CD4-positive, alpha-beta memory T cell (primary cell): ENCODE data around the gene MRPL14. TPM values are rescaled to one million over a fixed set of nuclear protein-coding genes. Genes with fewer than 3 reads are reported as not detected.
A peak's percentile ranks its signal among the peaks of the same experiment; 100 is the strongest.

ENCODE experiments used
- CTCF ChIA-PET: fragments of 350-600 bp; sonication (Branson Sonifier 250); formaldehyde crosslinking; loops from one replicate; lab custom pipeline; 2021; ENCODE audit warnings: inconsistent platforms; ENCODE audit not compliant: partially characterized antibody; lab: Charles Lee
- POLR2A ChIA-PET: fragments of 350-600 bp; sonication (Branson Sonifier 250); formaldehyde crosslinking; loops from one replicate; lab custom pipeline; 2021; ENCODE audit not compliant: partially characterized antibody; lab: Charles Lee
- DNase-seq, 5 donors: peaks; one replicate each; pipeline versions ENCODE4 v3.0.0 to v3.0.0-alpha.2; 2020 to 2022; ENCODE audit warnings: mixed read lengths in 1 of 5
- H3K27ac ChIP-seq: one replicate; pipeline ENCODE4 v1.7.0; 2013; ENCODE audit warnings: low read depth, low read length
- H3K27me3 ChIP-seq: 2 replicates; pipeline ENCODE4 v1.7.0; 2013; ENCODE audit warnings: mild to moderate bottlenecking, low read length, moderate library complexity; ENCODE audit not compliant: insufficient read depth
- H3K36me3 ChIP-seq: 2 replicates; pipeline ENCODE4 v1.7.0; 2013; ENCODE audit warnings: mild to moderate bottlenecking, low read length, moderate library complexity; ENCODE audit not compliant: insufficient read depth
- H3K4me1 ChIP-seq: 2 replicates; pipeline ENCODE4 v1.7.0; 2013; ENCODE audit warnings: mild to moderate bottlenecking, low read length, moderate library complexity; ENCODE audit not compliant: insufficient read depth
- H3K4me3 ChIP-seq, 2 donors: one replicate each; pipeline ENCODE4 v1.7.0; 2013; ENCODE audit warnings: low read length in 2 of 2, mild to moderate bottlenecking in 1 of 2
- H3K9me3 ChIP-seq, 2 donors: one replicate each; pipeline ENCODE4 v1.7.0; 2013; ENCODE audit warnings: low read length in 2 of 2, control low read depth in 1 of 2; ENCODE audit not compliant: control insufficient read depth in 1 of 2
- H3K27ac Mint-ChIP-seq, 7 donors: one replicate each; pipeline ENCODE4 v1.8.0; 2020 to 2021; ENCODE audit warnings: mixed read lengths in 7 of 7, mild to moderate bottlenecking in 6 of 7, inconsistent platforms in 3 of 7, moderate library complexity in 3 of 7
- H3K27me3 Mint-ChIP-seq, 2 donors: one replicate each; pipeline ENCODE4 v1.8.0; 2020 to 2021; ENCODE audit warnings: mixed read lengths in 2 of 2
- H3K36me3 Mint-ChIP-seq, 2 donors: one replicate each; pipeline ENCODE4 v1.8.0; 2020 to 2021; ENCODE audit warnings: mixed read lengths in 2 of 2, inconsistent platforms in 1 of 2, mild to moderate bottlenecking in 1 of 2
- H3K4me1 Mint-ChIP-seq, 4 donors: one replicate each; pipeline ENCODE4 v1.8.0; 2020 to 2021; ENCODE audit warnings: mixed read lengths in 4 of 4, mild to moderate bottlenecking in 1 of 4
- H3K4me3 Mint-ChIP-seq, 8 donors: one replicate each; pipeline ENCODE4 v1.8.0; 2020 to 2021; ENCODE audit warnings: mixed read lengths in 8 of 8, mild to moderate bottlenecking in 7 of 8, moderate library complexity in 6 of 8, inconsistent platforms in 3 of 8
- H3K9me3 Mint-ChIP-seq, 8 donors: one replicate each; pipeline ENCODE4 v1.8.0; 2020 to 2021; ENCODE audit warnings: mixed read lengths in 8 of 8, mild to moderate bottlenecking in 5 of 8, inconsistent platforms in 3 of 8, moderate library complexity in 1 of 8
- intact Hi-C: fragments of 100-400 bp; cut with micrococcal nuclease; formaldehyde crosslinking; loops from one replicate; pipeline ENCODE4 v1.15.1; 2023
- polyA plus RNA-seq, 2 donors: library from polyadenylated mRNA; unstranded; fragments of 300-500 nt; fragmentation: Illumina TruSeq; gene quantifications; one replicate each; pipeline ENCODE4 v1.2.3, GENCODE V29; 2021
- total RNA-seq, 2 experiments: library from RNA; stranded (reverse); gene quantifications; one replicate each; pipeline ENCODE4 v1.2.3, GENCODE V29; 2021

The MRPL14 gene
- total and polyA plus RNA-seq, 4 experiments from 2014 or later = 21.7 to 123 (median 63.4) TPM

DNA sequence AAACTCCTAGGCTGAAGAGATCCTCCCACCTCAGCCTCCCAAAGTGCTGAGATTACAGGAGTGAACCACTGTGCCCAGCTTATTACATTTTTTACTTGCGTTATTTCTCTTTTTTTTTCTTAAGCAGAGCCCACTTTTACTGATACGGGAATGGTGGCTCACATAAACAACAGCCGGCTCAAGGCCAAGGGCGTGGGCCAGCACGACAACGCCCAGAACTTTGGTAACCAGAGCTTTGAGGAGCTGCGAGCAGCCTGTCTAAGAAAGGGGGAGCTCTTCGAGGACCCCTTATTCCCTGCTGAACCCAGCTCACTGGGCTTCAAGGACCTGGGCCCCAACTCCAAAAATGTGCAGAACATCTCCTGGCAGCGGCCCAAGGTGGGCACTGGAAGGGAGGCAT, 41.9 kb upstream of the MRPL14 start:
- no peaks in the 10 kb centered on the region for H3K27me3 ChIP-seq
- H3K27ac ChIP-seq = no peak overlapping the region
- H3K9me3 Mint-ChIP-seq = no peaks in the 10 kb centered on the region
- ChIA-PET CTCF (interaction anchor here (1.1 to 1.8 kb wide), 7 partner anchors 13 to 170 kb away, joined by 3 to 7 read pairs (median 4); no protein-coding TSS in a partner anchor), POLR2A (no interaction called here)
- peaks cover 15 to 37% of the 10 kb centered on the region in 2 donors for H3K27me3 Mint-ChIP-seq
- no peak overlapping the region for H3K27ac Mint-ChIP-seq
- H3K36me3 ChIP-seq = no peaks in the 10 kb centered on the region
- no peak overlapping the region for H3K4me3 ChIP-seq
- intact Hi-C loops = no loop called here
- no peaks in the 10 kb centered on the region for H3K36me3 Mint-ChIP-seq
- no peak overlapping the region for H3K4me3 Mint-ChIP-seq
- H3K4me1 Mint-ChIP-seq = no peaks in the 10 kb centered on the region
- H3K4me1 ChIP-seq = no peaks in the 10 kb centered on the region
- H3K9me3 ChIP-seq = no peaks in the 10 kb centered on the region
- no peak for DNase-seq

DNA sequence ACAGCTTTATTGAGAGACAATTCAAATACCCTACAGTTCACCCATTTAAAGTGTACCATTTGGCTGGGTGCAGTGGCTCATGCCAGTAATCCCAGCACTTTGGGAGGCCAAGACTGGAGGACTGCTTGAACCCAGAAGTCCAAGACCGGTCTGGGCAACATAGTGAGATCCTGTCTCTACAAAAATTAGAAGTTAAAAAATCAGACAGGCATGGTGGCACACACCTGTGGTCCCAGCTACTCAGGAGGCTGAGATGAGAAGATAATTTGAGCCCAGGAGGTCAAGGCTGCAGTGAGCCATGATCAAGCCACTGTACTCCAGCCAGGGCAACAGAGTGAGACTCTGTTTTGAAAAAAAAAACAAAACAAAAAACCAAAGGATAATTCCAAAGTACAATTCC, 40.3 kb upstream of the MRPL14 start:
- Mint-ChIP-seq H3K4me1 (no peaks in the 10 kb centered on the region), H3K27ac (no peak overlapping the region), H3K4me3 (no peak overlapping the region), H3K27me3 (peaks cover 16 to 40% of the 10 kb centered on the region in 2 donors), H3K36me3 (no peaks in the 10 kb centered on the region), H3K9me3 (no peaks in the 10 kb centered on the region)
- DNase-seq = no peak
- ChIA-PET CTCF (interaction anchor here (1.8 kb wide), 1 partner anchor 74 kb away, joined by 4 read pairs; no protein-coding TSS in a partner anchor), POLR2A (no interaction called here)
- H3K27ac ChIP-seq = no peak overlapping the region
- H3K4me3 ChIP-seq = no peak overlapping the region
- no peaks in the 10 kb centered on the region for H3K4me1 ChIP-seq
- H3K27me3 ChIP-seq = no peaks in the 10 kb centered on the region
- intact Hi-C loops = no loop called here
- H3K9me3 ChIP-seq = no peaks in the 10 kb centered on the region
- no peaks in the 10 kb centered on the region for H3K36me3 ChIP-seq

DNA sequence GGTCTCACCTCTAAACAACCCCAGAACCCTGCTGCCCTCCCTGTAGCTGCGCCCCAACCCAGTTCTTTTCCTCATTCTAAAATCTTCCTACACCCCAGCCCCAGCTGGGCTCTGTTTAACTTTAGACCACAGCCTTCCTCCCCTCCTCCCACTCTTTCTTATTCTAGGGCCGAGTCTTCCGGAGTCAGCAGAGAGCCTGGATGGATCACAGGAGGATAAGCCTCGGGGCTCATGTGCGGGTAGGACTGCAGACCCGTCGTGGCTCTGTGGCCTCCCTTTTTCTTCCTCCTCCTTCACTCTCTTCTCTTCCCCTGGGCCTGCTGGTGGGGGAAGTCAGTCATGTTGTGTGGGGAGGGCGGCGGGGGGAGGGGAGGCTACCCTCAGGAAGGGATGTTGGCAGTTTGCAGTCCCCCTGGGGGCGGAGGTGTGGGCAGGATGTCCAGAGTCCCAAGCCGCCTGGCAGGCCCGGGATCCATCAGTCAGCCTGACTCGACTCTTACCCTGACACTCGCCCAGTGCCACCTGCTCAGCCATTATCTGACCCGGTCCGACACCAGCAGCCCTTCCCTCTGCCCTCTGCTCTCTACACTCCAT, 39.4 kb upstream of the MRPL14 start:
- Mint-ChIP-seq H3K27me3 (peaks cover 16 to 35% of the 10 kb centered on the region in 2 donors), H3K9me3 (no peaks in the 10 kb centered on the region), H3K36me3 (no peaks in the 10 kb centered on the region), H3K4me3 (no peak overlapping the region), H3K27ac (peak overlapping the region in 2 of 7 donors; percentile 48 to 82), H3K4me1 (no peaks in the 10 kb centered on the region)
- Histone ChIP-seq H3K9me3 (no peaks in the 10 kb centered on the region), H3K4me1 (no peaks in the 10 kb centered on the region), H3K4me3 (no peak overlapping the region), H3K27me3 (no peaks in the 10 kb centered on the region), H3K36me3 (no peaks in the 10 kb centered on the region), H3K27ac (no peak overlapping the region)
- POLR2A ChIA-PET = no interaction called here
- CTCF ChIA-PET = interaction anchor here (1.8 kb wide), 1 partner anchor 75 kb away, joined by 4 read pairs; no protein-coding TSS in a partner anchor
- DNase-seq = no peak
- intact Hi-C loops = no loop called here

DNA sequence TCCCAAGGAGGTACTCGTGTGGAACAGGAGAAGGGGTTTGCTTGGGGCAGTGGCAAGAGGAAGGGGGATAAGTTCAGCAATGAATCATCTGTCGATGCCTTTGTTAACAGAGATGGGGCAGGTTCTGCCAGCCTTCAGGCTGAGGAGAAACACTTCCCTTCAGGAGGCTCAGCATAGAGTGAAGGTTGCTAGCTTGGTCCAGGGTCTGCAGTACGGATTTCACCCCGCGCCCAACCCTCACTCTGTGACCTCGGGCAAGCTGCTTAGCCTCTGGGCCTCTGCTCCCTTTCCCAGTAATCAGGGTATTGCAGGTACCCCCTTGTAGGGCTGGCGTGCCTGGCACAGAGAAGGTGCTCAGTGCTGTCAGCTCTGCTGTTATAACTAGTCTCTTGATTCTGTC, 38.9 kb upstream of the MRPL14 start:
- intact Hi-C loops = no loop called here
- Mint-ChIP-seq H3K27ac (peak overlapping the region in 2 of 7 donors; percentile 20 to 48), H3K36me3 (no peaks in the 10 kb centered on the region), H3K27me3 (peaks cover 16 to 33% of the 10 kb centered on the region in 2 donors), H3K9me3 (no peaks in the 10 kb centered on the region), H3K4me3 (no peak overlapping the region), H3K4me1 (no peaks in the 10 kb centered on the region)
- H3K27ac ChIP-seq = no peak overlapping the region
- DNase-seq = no peak
- H3K9me3 ChIP-seq = no peaks in the 10 kb centered on the region
- ChIA-PET POLR2A (no interaction called here), CTCF (no interaction called here)
- H3K36me3 ChIP-seq = no peaks in the 10 kb centered on the region
- H3K27me3 ChIP-seq = no peaks in the 10 kb centered on the region
- no peak overlapping the region for H3K4me3 ChIP-seq
- H3K4me1 ChIP-seq = no peaks in the 10 kb centered on the region

DNA sequence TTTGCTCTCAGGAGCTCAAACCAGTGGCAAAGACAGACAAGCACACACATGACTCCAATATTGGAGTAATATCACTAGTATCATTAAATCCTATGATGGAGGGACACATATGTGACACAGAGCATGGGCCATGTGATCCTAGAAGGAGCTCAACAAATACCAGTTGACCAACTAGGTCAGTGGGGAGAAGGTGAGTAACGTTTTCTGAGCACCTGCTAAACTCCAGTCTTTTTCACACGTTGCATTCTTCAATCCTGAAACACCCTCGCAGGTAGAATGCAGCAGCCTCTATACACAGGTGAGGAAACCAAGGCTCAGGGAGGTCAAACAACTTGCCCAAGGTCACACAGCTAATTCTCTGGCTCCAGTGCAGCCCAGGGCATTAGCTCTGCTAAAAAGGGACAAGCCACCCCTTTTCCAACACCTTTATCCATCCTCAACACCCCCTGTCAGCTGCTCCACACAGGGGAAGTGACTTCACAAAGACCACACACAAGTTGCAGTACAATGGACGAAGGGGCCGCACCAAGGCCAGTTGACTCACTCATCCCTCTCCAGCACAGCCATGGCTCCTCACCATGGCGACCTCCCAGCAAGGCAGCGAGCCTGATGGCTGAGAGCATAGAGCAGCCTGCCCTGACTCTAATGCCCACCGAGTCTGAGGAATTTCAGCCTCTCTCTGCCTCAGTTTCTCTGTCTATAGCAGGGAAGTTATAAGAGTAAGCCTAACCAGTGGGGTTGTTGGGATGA, 35.8 kb upstream of the MRPL14 start:
- no peak overlapping the region for H3K4me3 Mint-ChIP-seq
- no peaks in the 10 kb centered on the region for H3K27me3 ChIP-seq
- peaks cover 16 to 30% of the 10 kb centered on the region in 2 donors for H3K27me3 Mint-ChIP-seq
- H3K36me3 Mint-ChIP-seq = no peaks in the 10 kb centered on the region
- H3K9me3 ChIP-seq = no peaks in the 10 kb centered on the region
- H3K27ac Mint-ChIP-seq = no peak overlapping the region
- no peak overlapping the region for H3K4me3 ChIP-seq
- H3K36me3 ChIP-seq = no peaks in the 10 kb centered on the region
- no peaks in the 10 kb centered on the region for H3K9me3 Mint-ChIP-seq
- DNase-seq = no peak
- ChIA-PET CTCF (interaction anchor here (0.5 to 4.6 kb wide), 3 partner anchors 10 to 130 kb away, joined by 3 to 21 read pairs (median 3); no protein-coding TSS in a partner anchor), POLR2A (no interaction called here)
- no peak overlapping the region for H3K27ac ChIP-seq
- H3K4me1 Mint-ChIP-seq = no peaks in the 10 kb centered on the region
- intact Hi-C loops = no loop called here
- no peaks in the 10 kb centered on the region for H3K4me1 ChIP-seq

DNA sequence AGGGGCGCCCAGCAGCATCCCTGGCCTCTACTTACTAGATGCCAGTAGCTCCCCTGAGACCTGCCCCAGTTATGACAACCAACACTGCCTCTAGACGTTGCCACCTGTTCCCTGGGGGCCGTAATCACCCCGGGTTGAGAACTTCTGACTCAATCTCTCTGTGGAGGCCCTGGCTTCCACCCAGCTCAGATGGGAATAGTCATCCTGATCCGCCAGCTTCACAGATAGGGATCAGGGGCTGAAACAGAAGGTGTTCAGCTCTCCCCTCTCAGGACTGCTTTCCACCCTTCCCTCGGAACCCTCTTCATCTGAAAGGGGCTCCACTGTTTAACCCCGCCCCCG, 34.7 kb upstream of the MRPL14 start:
- Histone ChIP-seq H3K27ac (no peak overlapping the region), H3K27me3 (no peaks in the 10 kb centered on the region), H3K4me1 (no peaks in the 10 kb centered on the region), H3K36me3 (no peaks in the 10 kb centered on the region), H3K4me3 (no peak overlapping the region), H3K9me3 (no peaks in the 10 kb centered on the region)
- Mint-ChIP-seq H3K4me3 (no peak overlapping the region), H3K4me1 (no peaks in the 10 kb centered on the region), H3K9me3 (no peaks in the 10 kb centered on the region), H3K36me3 (no peaks in the 10 kb centered on the region), H3K27ac (no peak overlapping the region), H3K27me3 (peaks cover 16 to 32% of the 10 kb centered on the region in 2 donors)
- CTCF ChIA-PET = interaction anchor here (1.0 to 4.6 kb wide), 3 partner anchors 11 to 177 kb away, joined by 3 to 21 read pairs (median 5); no protein-coding TSS in a partner anchor
- intact Hi-C loops = no loop called here
- POLR2A ChIA-PET = no interaction called here
- no peak for DNase-seq

DNA sequence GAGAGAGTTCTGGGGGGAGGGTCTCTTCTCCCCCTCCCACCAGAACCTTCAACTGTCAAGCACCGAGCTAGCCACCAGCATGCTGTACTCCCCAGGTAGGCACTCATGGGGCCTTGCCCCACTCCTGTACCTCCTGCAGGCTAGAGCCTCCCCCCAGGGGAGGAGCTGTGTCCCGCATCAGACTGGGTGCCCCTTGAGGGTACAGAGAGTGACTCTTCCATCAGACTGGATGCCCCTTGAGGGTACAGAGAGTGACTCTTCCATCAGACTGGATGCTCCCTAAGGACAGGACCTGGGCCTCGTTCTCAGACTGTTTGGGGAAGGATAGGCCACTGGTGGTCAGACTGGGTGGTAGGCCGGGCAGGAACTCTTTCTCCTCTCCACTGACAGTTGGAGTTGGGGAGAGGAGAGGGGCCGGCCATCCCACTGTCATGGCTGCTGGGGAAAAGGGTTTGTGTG, 31.5 kb upstream of the MRPL14 start, which contains the start of gene CAPN11:
Gene CAPN11, plus strand, starts transcription at position 51 of the 459 bp plus-strand sequence. Its CDS starts 29 bp downstream, at position 80.
- H3K9me3 ChIP-seq = no peaks in the 10 kb centered on the region
- Mint-ChIP-seq H3K36me3 (no peaks in the 10 kb centered on the region), H3K27ac (peak within 1 kb of the TSS in 2 of 7 donors; percentile 21 to 70), H3K9me3 (no peaks in the 10 kb centered on the region), H3K4me3 (no peak within 1 kb of the TSS), H3K27me3 (peaks cover 8 to 10% of the 10 kb centered on the region in 2 donors), H3K4me1 (peaks cover 0 to 4% (median 2%) of the 10 kb centered on the region in 4 donors)
- H3K4me3 ChIP-seq = no peak within 1 kb of the TSS
- H3K36me3 ChIP-seq = no peaks in the 10 kb centered on the region
- H3K4me1 ChIP-seq = peaks cover 7% of the 10 kb centered on the region
- CTCF ChIA-PET = interaction anchor here (1.0 to 1.5 kb wide), 2 partner anchors 12 to 61 kb away, joined by 3 read pairs; no protein-coding TSS in a partner anchor
- no peak for DNase-seq
- POLR2A ChIA-PET = no interaction called here
- H3K27me3 ChIP-seq = no peaks in the 10 kb centered on the region
- intact Hi-C loops = no loop called here
- H3K27ac ChIP-seq = no peak within 1 kb of the TSS
